HepG2 (cell line): ENCODE results near the gene CASP5. TPM values are rescaled to one million over a fixed set of nuclear protein-coding genes. Genes with fewer than 3 reads are reported as not detected.

Experiments
- BCL6 ChIP-seq: IDR thresholded peaks from 2 replicates; pipeline ENCODE4 v1.6.1; 2016; ENCODE audit warnings: missing genetic modification reagents, missing compliant biosample characterization
- CCDC6 ChIP-seq: sonication (generic); formaldehyde crosslinking; IDR thresholded peaks from 2 replicates; pipeline ENCODE4 v1.8.1; 2022; ENCODE audit warnings: mild to moderate bottlenecking, missing genetic modification reagents, moderate library complexity
- DMAP1 ChIP-seq: IDR thresholded peaks from 2 replicates; pipeline ENCODE4 v1.6.1; 2016
- FOXA3 ChIP-seq: IDR thresholded peaks from 2 replicates; pipeline ENCODE4 v1.6.1; 2016; ENCODE audit warnings: missing genetic modification reagents, missing compliant biosample characterization
- FOXP1 ChIP-seq, 2 experiments: fragments of 450-650 bp in 1 of 2; IDR thresholded peaks; 2 replicates each; pipeline ENCODE4 v1.6.1; 2017 to 2018; ENCODE audit warnings: antibody characterized with exemption in 1 of 2
- GATAD1 ChIP-seq: IDR thresholded peaks from 2 replicates; pipeline ENCODE4 v1.6.1; 2016; ENCODE audit warnings: missing genetic modification reagents, missing compliant biosample characterization
- JARID2 ChIP-seq: sonication (generic); formaldehyde crosslinking; IDR thresholded peaks from 2 replicates; pipeline ENCODE4 v1.8.1; 2023; ENCODE audit warnings: missing genetic modification reagents, inconsistent platforms; ENCODE audit not compliant: insufficient replicate concordance
- MEIS2 ChIP-seq: sonication (generic); formaldehyde crosslinking; IDR thresholded peaks from 2 replicates; pipeline ENCODE4 v1.9.0; 2021; ENCODE audit warnings: mild to moderate bottlenecking, missing genetic modification reagents
- MLLT10 ChIP-seq: sonication (generic); formaldehyde crosslinking; IDR thresholded peaks from 2 replicates; pipeline ENCODE4 v1.4.0; 2020; ENCODE audit warnings: missing genetic modification reagents
- RFX5 ChIP-seq: IDR thresholded peaks from 2 replicates; pipeline ENCODE4 v1.6.1; 2011; ENCODE audit warnings: low read depth, low read length, improper control_type of control experiment
- STAG1 ChIP-seq: sonication (generic); formaldehyde crosslinking; IDR thresholded peaks from 2 replicates; pipeline ENCODE4 v1.4.0; 2020; ENCODE audit warnings: missing genetic modification reagents
- U2AF2 ChIP-seq: fragments of 200-400 bp; formaldehyde crosslinking; IDR thresholded peaks from 2 replicates; pipeline ENCODE4 v1.6.1; 2017; ENCODE audit warnings: low read depth, mild to moderate bottlenecking, low read length
- ZNF30 ChIP-seq: sonication (generic); formaldehyde crosslinking; IDR thresholded peaks from 2 replicates; pipeline ENCODE4 v1.5.0; 2020; ENCODE audit warnings: mild to moderate bottlenecking, missing genetic modification reagents
- polyA plus RNA-seq, 8 experiments: library from polyadenylated mRNA; depleted of rRNA in 3 of 8; stranded (reverse) in 7 of 8; unstranded in 1 of 8; fragments of >200 nt; fragmentation: Illumina TruSeq in 4 of 8; extraction: Trizol in 4 of 8; gene quantifications; 2 replicates each; pipeline versions ENCODE4 v1.2.1 to v1.2.3, GENCODE V29; 2011 to 2016; ENCODE audit warnings: low read depth in 4 of 8, missing spikeins in 1 of 8, mixed read lengths in 1 of 8; ENCODE audit not compliant: insufficient read depth in 1 of 8
- total RNA-seq, 5 experiments: library from RNA; depleted of rRNA; stranded (reverse); fragments of >200 nt; fragmentation: Illumina TruSeq; extraction: Trizol; gene quantifications; 2 replicates each; pipeline ENCODE4 v1.2.3, GENCODE V29; 2016; ENCODE audit warnings: low read depth in 1 of 5
- TF ChIP-seq, protein P1 (sequence below), 2 experiments: IDR thresholded peaks; 2 replicates each; pipeline ENCODE4 v1.6.1; 2011 to 2012; ENCODE audit warnings: low read length in 2 of 2, borderline replicate concordance in 1 of 2, low read depth in 1 of 2, mild to moderate bottlenecking in 1 of 2, moderate library complexity in 1 of 2
- TF ChIP-seq, protein P2 (sequence below): sonication (generic); formaldehyde crosslinking; IDR thresholded peaks from 2 replicates; pipeline ENCODE4 v1.8.0; 2022; ENCODE audit warnings: mild to moderate bottlenecking, missing genetic modification reagents
- TF ChIP-seq, protein P3 (sequence below): sonication (generic); formaldehyde crosslinking; IDR thresholded peaks from 2 replicates; pipeline ENCODE4 v1.4.0; 2020; ENCODE audit warnings: missing genetic modification reagents
- TF ChIP-seq, protein P4 (sequence below): sonication (generic); formaldehyde crosslinking; conservative IDR thresholded peaks from 2 replicates; pipeline ENCODE4 v1.8.0; 2022; ENCODE audit warnings: mild to moderate bottlenecking, moderate library complexity, missing genetic modification reagents
- TF ChIP-seq, protein P5 (sequence below): IDR thresholded peaks from 2 replicates; pipeline ENCODE4 v1.4.0; 2020; ENCODE audit warnings: mild to moderate bottlenecking, missing genetic modification reagents

CASP5 gene
- total and polyA plus RNA-seq, 2 of the 13 experiments (the other 11 are each of a cell fraction or from before 2014, with no cell fraction given) = not detected

DNA sequence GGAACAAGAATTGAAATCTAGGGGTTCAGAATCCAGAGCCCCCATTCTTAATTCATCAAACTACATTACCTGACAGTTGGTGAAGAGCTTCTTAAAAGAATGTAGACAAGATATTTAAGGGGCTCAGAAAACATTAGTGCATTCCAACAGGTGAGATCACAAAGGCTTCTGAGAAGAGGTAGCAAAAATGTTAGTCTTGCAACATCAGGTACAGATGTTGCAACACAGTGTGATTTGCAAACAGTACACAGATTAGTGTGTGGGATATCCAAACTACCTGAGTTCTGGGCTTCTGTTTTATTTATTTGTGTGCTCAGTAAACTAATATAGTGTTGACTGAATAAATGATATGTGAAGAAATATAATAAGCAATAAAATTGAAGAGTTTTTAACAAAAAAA, 66.4 kb downstream of the CASP5 start (continued):
- TF ChIP-seq, protein P1, sequence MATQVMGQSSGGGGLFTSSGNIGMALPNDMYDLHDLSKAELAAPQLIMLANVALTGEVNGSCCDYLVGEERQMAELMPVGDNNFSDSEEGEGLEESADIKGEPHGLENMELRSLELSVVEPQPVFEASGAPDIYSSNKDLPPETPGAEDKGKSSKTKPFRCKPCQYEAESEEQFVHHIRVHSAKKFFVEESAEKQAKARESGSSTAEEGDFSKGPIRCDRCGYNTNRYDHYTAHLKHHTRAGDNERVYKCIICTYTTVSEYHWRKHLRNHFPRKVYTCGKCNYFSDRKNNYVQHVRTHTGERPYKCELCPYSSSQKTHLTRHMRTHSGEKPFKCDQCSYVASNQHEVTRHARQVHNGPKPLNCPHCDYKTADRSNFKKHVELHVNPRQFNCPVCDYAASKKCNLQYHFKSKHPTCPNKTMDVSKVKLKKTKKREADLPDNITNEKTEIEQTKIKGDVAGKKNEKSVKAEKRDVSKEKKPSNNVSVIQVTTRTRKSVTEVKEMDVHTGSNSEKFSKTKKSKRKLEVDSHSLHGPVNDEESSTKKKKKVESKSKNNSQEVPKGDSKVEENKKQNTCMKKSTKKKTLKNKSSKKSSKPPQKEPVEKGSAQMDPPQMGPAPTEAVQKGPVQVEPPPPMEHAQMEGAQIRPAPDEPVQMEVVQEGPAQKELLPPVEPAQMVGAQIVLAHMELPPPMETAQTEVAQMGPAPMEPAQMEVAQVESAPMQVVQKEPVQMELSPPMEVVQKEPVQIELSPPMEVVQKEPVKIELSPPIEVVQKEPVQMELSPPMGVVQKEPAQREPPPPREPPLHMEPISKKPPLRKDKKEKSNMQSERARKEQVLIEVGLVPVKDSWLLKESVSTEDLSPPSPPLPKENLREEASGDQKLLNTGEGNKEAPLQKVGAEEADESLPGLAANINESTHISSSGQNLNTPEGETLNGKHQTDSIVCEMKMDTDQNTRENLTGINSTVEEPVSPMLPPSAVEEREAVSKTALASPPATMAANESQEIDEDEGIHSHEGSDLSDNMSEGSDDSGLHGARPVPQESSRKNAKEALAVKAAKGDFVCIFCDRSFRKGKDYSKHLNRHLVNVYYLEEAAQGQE (IDR thresholded peaks at IDR 0.05; ENCODE audit: borderline replicate concordance in 1 of 2, low read depth in 1 of 2, low read length in 2 of 2) = no peak
- TF ChIP-seq RFX5 (no peak), CCDC6 (CRISPR knock-in tag) (no peak), GATAD1 (CRISPR knock-in tag) (no peak), MLLT10 (CRISPR knock-in tag) (no peak), U2AF2 (no peak), BCL6 (CRISPR knock-in tag) (peak; percentile 58; the same call in 1 of the 2 replicates), FOXA3 (peak; percentile 84), ZNF30 (CRISPR knock-in tag) (no peak), STAG1 (CRISPR knock-in tag) (peak; percentile 24; the same call in 1 of the 2 replicates), FOXP1 (IDR thresholded peaks at IDR 0.05) (no peak), FOXP1 (CRISPR knock-in tag; IDR thresholded peaks at IDR 0.05) (peak; percentile 96), JARID2 (CRISPR knock-in tag) (no peak), MEIS2 (CRISPR knock-in tag) (no peak), DMAP1 (no peak)
- TF ChIP-seq, protein P2, sequence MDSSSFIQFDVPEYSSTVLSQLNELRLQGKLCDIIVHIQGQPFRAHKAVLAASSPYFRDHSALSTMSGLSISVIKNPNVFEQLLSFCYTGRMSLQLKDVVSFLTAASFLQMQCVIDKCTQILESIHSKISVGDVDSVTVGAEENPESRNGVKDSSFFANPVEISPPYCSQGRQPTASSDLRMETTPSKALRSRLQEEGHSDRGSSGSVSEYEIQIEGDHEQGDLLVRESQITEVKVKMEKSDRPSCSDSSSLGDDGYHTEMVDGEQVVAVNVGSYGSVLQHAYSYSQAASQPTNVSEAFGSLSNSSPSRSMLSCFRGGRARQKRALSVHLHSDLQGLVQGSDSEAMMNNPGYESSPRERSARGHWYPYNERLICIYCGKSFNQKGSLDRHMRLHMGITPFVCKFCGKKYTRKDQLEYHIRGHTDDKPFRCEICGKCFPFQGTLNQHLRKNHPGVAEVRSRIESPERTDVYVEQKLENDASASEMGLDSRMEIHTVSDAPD = no peak
- TF ChIP-seq, protein P3, sequence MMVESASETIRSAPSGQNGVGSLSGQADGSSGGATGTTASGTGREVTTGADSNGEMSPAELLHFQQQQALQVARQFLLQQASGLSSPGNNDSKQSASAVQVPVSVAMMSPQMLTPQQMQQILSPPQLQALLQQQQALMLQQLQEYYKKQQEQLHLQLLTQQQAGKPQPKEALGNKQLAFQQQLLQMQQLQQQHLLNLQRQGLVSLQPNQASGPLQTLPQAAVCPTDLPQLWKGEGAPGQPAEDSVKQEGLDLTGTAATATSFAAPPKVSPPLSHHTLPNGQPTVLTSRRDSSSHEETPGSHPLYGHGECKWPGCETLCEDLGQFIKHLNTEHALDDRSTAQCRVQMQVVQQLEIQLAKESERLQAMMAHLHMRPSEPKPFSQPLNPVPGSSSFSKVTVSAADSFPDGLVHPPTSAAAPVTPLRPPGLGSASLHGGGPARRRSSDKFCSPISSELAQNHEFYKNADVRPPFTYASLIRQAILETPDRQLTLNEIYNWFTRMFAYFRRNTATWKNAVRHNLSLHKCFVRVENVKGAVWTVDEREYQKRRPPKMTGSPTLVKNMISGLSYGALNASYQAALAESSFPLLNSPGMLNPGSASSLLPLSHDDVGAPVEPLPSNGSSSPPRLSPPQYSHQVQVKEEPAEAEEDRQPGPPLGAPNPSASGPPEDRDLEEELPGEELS (CRISPR knock-in tag) = peak; percentile 97
- TF ChIP-seq, protein P4, sequence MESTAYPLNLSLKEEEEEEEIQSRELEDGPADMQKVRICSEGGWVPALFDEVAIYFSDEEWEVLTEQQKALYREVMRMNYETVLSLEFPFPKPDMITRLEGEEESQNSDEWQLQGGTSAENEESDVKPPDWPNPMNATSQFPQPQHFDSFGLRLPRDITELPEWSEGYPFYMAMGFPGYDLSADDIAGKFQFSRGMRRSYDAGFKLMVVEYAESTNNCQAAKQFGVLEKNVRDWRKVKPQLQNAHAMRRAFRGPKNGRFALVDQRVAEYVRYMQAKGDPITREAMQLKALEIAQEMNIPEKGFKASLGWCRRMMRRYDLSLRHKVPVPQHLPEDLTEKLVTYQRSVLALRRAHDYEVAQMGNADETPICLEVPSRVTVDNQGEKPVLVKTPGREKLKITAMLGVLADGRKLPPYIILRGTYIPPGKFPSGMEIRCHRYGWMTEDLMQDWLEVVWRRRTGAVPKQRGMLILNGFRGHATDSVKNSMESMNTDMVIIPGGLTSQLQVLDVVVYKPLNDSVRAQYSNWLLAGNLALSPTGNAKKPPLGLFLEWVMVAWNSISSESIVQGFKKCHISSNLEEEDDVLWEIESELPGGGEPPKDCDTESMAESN (CRISPR knock-in tag) = 0 out of 2 replicates have a peak, but pooled peaks have one; percentile 35
- TF ChIP-seq, protein P5, sequence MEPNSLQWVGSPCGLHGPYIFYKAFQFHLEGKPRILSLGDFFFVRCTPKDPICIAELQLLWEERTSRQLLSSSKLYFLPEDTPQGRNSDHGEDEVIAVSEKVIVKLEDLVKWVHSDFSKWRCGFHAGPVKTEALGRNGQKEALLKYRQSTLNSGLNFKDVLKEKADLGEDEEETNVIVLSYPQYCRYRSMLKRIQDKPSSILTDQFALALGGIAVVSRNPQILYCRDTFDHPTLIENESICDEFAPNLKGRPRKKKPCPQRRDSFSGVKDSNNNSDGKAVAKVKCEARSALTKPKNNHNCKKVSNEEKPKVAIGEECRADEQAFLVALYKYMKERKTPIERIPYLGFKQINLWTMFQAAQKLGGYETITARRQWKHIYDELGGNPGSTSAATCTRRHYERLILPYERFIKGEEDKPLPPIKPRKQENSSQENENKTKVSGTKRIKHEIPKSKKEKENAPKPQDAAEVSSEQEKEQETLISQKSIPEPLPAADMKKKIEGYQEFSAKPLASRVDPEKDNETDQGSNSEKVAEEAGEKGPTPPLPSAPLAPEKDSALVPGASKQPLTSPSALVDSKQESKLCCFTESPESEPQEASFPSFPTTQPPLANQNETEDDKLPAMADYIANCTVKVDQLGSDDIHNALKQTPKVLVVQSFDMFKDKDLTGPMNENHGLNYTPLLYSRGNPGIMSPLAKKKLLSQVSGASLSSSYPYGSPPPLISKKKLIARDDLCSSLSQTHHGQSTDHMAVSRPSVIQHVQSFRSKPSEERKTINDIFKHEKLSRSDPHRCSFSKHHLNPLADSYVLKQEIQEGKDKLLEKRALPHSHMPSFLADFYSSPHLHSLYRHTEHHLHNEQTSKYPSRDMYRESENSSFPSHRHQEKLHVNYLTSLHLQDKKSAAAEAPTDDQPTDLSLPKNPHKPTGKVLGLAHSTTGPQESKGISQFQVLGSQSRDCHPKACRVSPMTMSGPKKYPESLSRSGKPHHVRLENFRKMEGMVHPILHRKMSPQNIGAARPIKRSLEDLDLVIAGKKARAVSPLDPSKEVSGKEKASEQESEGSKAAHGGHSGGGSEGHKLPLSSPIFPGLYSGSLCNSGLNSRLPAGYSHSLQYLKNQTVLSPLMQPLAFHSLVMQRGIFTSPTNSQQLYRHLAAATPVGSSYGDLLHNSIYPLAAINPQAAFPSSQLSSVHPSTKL (CRISPR knock-in tag) = peak; percentile 89
